Measurements from ENCODE around the gene NCKIPSD.
"Not testable (repeated sequence)": the region's sequence is repeated elsewhere in the genome, so short reads cannot be mapped to it uniquely, and the experiment has no call there.

Gene NCKIPSD

DNA sequence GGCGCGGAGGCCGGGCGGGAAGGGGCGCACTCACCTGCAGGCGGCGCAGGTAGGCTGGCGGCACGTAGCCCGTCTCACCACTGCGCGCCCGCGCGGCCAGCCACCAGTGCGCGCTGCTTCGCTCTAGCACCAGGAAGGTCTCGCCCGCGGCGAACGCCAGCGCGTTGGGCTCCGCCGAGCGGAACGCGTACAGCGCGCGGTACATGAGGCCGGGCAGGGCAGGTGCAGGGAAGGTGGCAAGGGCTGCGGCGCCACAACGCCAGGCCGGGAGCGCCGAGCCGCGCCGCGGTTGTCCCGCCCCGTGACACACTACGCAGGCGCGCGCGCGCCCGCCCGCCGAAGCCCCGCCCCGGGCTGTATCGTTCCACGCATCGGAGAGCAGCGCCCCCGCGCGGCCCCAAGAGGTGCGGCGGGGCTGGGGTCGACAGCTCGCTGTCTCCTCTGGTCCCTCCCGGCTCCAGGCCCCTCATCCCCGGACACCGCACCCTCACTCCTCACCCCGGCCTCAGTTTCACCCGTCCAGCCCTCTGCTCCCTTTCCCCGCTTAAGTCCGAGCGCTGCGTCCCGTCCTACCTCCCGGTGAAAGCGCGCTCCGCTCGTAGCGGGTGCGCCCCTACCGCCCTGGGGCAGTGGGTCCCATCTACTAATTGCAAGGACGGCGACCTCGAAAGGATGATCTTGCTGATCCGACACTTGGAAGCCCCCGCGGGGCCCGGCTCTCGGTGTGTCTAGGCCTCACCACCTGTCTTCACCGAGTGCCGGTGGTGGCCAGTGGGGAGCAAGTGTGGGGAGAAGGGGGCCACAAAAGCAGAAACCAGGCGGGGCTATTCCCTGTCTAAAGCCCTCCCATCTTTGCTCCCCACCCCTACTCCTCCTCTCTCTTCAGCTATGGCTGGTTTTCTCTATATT is at the start of gene NCKIPSD:
Gene NCKIPSD (minus strand): TSS at position 313 of the 909 bp plus-strand sequence. CDS start 108 bp downstream, at position 205.
- DNase-seq: peak; percentile 89 to 91

DNA sequence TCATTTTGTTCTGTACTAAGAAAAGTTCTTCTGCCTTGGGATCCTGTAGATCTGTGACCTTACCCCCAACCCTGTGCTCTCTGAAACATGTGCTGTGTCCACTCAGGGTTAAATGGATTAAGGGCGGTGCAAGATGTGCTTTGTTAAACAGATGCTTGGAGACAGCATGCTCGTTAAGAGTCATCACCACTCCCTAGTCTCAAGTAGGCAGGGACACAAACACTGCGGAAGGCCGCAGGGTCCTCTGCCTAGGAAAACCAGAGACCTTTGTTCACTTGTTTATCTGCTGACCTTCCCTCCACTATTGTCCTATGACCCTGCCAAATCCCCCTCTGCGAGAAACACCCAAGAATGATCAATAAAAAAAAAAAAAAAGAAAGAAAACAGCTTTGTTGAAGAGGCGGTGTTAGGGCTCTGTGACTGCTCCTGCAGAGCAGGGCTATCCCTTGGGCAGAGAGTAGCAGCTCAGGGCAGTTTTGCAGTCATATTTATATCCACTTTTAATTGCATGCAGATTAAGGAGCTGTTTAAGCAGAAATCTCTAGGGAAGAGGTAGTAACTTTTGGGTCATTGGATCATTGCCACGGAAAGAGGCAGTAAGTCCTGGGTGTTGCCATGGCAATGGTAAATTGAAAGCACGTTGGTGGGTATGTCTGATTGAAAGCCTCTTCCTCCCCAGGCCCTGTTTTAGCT is 49.5 kb upstream of the NCKIPSD start:
- DNase-seq: not testable (repeated sequence)

DNA sequence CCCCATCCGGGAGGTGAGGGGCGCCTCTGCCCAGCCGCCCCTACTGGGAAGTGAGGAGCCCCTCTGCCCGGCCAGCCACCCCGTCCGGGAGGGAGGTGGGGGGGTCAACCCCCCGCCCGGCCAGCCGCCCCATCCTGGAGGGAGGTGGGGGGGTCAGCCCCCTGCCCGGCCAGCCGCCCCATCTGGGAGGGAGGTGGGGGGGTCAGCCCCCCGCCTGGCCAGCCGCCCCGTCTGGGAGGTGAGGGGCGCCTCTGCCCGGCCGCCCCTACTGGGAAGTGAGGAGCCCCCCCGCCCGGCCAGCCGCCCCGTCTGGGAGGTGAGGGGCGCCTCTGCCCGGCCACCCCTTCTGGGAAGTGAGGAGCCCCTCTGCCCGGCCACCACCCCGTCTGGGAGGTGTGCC is 48.8 kb upstream of the NCKIPSD start:
- DNase-seq: not testable (repeated sequence)

DNA sequence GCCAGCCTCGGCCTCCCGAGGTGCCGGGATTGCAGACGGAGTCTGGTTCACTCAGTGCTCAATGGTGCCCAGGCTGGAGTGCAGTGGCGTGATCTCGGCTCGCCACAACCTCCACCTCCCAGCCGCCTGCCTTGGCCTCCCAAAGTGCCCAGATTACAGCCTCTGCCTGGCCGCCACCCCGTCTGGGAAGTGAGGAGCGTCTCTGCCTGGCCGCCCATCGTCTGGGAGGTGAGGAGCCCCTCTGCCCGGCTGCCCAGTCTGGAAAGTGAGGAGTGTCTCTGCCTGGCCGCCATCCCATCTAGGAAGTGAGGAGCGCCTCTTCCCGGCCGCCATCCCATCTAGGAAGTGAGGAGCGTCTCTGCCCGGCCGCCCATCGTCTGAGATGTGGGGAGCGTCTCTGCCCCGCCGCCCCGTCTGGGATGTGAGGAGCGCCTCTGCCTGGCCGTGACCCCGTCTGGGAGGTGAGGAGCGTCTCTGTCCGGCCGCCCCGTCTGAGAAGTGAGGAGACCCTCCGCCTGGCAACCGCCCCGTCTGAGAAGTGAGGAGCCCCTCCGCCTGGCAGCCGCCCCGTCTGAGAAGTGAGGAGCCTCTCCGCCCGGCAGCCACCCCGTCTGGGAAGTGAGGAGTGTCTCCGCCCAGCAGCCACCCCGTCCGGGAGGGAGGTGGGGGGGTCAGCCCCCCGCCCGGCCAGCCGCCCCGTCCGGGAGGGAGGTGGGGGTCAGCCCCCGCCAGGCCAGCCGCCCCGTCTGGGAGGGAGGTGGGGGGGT is 48.2 kb upstream of the NCKIPSD start:
- DNase-seq: not testable (repeated sequence)

DNA sequence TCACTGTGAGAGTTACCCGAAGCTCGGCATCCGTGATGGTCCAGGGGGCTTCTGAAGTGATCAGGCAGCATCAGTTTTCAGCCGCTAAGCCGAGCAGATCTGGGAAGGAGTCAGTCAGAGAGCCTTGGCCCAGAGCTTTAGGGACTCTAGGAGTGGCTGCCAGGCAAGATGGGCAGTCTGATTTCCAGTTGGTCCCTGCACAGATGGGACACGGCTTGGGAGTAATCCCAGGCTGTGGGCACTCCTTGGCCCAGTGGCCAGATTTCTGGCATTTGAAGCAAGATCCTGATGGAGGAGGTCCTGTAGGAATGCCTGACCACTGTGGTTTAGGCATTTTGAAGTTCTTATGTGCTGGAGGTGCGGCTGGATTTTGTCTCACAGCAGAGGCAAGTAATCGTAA is 41.8 kb upstream of the NCKIPSD start:
- no peak for DNase-seq

DNA sequence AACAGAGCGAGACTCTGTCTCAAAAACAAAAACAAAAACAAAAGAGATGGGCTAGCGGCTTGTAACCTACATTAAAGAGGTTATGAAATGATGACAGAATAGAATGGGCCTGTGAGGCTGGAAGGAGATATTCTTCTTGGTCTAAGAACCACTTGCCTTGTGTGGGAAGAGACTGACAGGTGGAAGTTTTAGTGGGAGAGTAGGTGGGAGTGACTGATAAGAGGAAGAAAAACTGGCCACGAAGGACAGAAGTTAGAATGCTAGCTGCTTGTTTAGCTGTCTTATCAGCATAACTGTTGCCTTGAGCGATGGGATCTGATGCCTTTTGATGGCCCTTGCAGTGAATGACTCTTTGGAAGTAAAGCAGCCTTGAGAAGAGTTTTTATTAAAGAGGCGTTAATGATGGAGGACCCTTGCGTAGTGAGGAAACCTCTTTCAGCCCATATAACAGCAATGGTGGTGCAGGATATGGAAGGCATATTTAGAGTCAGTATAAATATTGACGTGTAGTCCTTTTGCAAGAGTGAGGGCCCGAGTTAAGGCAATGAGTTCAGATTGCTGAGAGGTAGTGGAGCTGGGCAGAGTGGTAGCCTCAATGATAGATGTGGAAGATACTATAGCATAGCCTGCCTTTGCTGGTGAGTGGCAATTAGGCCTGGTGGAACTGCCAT is 39.6 kb upstream of the NCKIPSD start:
- DNase-seq: not testable (repeated sequence)

DNA sequence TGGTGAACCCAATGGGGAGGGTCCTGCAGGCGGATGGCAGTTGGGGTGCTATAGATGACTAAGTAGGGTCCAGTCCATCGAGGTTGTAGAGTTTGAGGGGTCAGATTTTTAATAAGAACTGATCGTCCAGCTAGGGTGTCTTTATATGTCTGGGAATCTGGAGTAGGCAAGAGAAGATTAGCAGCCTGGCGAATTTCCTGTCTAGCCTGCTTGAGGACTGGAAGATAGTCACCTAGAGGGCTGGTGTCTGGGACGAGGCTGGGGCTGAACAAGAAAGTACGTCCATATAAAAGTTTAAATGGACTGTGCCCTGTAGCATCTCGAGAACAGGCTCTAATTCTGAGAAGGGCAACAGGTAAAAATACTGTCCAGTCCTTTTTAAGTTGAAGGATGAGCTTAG is 38.0 kb upstream of the NCKIPSD start:
- DNase-seq: no peak

DNA sequence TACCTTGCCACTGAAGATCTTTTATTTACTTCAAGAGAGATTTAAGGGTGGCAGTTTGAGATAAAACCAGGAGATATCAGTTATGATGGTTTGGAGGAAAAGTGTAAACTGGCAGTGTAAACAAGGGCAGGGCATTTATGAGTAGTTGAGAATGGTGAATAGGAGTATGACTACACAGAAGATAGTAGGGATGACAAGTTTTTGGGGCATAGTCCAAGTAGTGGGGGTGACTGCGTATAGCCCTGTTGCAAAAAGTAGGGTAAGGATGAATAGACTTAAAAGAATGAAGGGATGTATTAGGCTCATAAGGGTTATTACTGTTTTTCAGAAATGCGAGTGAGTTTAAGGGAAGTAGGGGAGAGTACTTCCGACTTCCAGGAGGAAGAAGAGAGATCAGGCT is 37.6 kb upstream of the NCKIPSD start:
- not testable (repeated sequence) for DNase-seq

DNA sequence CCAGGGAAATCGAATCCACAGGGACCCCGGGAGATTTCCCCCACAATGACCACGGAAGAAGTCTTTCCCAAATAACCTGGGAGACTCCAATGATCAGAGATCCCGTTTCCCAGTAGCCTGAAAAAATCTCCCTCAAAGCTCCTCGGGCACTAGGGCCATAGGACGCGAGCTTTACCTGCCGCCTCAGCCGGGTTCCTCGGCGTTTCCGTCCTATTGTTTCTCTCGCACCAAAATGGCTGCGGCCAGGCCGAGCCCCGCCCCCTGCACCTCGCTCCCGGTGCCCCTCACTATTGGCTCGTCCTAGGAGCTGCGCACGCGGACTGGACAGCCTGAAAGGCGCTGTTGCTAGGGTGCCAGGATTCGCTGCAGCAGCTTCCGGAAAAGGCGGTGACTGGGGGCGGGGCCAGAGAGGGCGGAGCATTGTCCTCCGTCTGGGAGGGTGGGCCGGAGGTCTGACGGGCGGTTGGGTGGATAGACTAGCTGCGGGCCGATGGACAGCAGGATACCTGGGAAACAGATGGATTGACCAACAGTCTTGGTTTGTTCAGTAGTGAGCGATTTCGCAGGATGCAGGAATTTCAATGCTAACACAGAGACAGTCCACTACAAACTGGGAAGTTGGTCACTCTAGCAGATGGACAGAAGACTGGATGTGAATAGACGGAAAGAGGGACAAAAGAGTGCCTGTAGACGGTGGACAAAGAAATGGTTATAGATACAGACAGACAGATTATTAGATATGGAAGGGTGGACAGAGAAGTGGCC is 31.4 kb upstream of the NCKIPSD start, which contains the start of gene IP6K2:
Gene IP6K2 (minus strand): TSS at position 240 of the 765 bp plus-strand sequence. CDS start 21,930 bp downstream, outside the sequence.
- peak; percentile 98 to 99 for DNase-seq

DNA sequence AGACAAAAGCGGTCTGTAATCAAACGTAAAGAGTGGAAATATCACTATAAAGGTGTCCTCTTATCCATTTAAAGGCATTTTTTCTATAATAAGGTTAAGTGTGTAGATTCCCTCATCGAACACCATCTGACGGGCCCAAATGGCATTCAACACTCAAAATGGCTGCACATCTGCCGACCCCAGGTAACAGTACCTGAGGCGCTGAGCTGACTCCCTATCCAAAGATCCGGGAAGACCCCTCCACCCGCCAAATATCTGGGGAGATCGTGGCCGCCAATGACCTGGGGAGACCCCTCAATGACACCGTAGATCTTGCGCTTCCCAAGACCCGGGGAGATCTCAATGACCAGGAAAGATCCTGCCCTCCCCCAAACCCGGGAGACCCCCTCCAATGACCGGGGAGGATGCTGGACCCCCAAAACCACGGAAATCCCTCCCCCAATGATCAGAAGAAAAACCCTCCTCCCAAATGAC is 30.8 kb upstream of the NCKIPSD start:
- peak; percentile 22 to 45 for DNase-seq

DNA sequence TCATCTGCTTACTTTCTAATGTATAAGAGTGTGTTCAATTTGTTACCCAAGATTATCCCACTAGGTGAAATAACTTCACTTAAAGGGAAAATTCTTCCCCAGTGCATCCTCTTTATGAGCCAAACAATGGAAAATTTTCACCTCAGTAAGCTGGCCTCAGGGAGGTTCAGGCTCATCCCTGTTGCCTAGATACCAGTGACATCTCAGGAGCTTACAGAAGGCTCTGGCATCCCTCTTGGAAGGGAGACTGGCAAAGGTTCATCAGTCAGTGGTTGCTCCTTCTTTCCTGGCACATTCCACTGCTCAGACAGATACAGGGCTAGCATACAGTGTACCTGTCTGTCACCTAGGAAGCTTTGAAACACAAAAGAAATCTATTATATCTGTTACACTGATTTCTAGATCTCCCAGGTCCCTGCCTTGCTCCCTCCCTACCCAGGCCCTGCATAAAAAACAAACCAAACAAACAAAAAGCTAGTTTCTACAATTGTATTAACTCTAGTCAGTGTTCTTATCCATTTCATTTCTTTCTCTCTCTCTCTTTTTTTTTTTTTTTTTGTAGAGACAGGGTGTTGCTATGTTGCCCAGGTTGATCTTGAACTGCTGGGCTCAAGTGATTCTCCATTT is 29.6 kb upstream of the NCKIPSD start:
- no peak for DNase-seq

DNA sequence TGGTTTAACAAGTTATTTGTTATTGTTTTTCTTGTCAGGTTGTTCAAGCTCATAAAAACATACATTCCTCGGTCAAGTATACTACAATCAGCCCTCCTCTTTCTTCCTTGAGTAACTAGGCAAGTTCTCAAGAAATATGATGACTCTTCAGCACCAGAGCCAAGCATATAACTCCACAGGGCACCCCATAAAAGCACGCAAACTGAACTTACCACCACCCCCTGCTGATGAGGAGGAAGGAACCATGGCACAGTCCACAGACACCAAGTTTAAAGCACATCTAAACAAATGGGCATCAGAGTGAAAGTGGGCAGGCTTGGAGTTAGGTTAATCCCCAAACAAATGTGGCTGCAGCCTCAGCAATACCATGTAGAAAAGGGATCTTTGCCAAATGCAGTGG is 26.0 kb upstream of the NCKIPSD start:
- DNase-seq: no peak

DNA sequence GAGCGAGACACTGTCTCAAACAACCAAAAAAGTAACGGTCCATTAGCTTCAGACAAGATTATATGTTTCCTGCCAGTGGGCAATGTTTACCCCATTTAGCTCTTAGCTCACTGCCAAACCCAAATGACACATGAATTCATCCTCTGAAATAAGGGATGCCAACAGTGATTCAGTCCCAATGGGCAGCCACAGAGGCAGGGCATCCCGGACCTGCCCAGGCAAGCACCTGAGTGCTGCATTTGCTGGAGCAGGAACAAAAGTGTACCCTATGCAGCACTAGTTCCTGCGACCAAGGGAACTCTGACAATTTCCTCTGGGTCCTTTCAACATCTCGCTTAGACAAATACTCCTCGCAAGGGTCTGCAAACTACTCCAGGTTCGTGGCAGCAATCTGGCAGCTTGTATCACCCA is 23.3 kb upstream of the NCKIPSD start:
- DNase-seq: no peak

DNA sequence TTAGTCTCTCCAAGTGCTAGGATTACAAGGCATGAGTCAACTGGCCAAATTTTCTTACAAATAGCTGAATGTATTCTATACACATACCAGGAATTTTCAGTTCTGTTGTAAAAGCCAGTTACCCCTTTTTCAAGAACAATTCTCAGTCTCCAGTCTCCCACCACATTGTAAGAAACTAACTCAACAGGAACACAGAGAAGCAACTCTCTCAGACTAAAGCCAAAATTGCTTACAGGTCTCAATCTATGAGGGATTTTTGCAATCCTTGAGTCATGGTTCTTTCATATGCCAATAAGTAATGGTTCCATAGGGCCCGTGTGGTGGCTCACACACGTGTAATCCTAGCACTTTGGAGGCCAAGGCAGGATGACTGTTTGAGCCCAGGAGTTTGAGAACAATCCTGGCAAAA is 22.8 kb upstream of the NCKIPSD start:
- DNase-seq: no peak

DNA sequence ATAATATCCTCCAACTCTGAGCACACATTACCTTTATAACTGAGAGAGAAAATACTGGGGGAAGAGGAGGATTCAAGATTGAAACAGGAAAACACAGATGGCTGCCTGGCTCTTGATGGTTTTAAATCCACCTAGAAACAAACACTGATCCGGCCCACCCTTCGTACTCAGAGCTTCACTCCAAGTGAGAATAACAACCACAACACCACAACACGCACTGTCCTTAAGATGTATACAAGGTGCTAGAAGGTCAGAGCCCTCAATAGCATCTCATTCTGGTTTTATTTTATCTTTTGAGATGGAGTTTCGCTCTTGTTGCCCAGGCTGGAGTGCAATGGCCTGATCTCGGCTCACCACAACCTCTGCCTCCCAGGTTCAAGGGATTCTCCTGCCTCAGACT is 21.4 kb upstream of the NCKIPSD start:
- DNase-seq: no peak

DNA sequence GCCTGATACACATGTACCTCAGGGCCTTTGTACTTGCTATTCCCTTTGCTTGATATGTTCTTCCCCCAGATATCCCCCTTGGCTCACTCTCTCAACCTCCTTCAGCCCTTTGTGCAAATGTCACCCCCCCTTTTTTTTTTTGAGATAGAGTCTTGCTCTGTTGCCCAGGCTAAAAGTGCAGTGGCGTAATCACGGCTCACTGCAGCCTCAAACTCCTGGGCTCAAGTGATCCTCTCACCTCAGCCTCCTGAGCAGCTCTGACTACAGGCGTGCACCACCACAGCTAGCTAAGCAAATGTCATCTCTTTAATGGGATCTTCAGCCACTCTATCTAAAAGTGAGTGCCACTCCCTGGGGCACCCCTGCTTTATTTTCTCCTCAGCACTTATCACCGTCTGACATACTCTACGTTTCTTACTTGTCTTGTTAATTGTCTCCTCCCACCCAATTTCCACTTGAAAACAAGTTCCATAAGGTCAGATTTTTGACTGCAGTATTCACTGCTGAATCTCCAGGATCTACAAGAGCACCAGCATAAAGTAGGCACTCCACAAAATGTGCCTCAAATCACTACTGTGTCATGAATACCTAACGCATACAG is 16.7 kb upstream of the NCKIPSD start:
- DNase-seq: no peak

DNA sequence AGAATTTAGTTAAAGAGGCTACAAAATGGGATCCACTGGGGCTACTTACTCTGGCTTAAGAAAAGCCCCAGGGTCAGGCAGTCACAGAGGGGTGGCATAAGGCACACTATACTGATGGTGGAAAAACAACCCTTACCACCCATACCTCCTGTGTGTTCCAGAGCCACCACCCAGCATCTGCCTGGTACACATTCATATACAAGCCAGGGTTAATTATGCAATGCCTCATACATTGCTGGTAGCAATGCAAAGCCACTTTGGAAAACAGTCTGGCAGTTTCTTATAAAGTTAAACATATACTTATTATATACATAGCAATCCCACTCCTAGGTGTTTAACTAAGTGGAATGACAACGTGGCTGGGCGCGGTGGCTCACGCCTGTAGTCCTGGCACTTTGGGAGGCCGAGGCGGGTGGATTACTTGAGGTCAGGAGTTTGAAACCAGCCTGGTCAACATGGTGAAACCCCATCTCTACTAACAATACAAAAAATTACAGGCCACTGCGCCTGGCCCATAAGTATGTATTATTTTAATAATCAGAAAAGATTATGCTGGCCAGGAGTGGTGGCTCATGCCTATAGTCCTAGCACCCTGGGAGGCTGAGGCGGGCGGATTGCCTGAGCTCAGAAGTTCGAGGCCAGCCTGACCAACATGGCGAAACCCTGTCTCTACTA is 15.2 kb upstream of the NCKIPSD start:
- DNase-seq: no peak

DNA sequence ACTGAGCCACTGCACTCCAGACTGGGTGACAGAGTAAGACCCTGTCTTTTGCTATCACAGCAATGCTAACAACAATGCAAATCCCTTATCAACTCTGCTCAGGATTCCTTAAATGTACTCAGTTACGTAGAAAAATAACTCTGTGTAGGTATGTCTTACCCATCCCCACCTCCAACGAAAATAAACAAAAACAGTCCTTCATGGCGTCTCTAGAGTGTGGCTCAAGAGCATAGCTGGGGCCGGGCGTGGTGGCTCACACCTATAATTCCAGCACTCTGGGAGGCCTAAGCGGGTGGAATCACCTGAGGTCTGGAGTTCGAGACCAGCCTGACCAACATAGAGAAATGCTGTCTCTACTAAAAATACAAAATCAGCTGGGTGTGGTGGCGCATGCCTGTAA is 13.2 kb upstream of the NCKIPSD start:
- no peak for DNase-seq

DNA sequence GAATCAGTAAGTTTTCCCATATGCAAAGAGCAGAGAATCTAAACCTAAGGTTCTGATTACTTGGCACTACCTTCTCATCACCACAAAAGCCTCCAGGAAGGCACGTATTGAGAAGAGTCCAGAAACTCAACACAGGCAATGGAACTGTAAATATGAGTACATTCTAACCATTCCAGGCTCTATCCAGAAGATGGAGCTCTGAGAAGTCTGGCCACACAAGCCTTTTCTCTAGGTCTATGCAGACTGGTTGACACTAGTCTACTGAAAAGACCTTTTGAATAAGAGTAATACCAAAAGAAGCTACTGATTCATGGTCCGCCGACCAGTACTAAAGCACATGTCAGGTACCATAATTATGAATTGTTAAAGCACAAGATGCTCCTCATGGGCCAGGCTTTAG is 12.2 kb upstream of the NCKIPSD start:
- no peak for DNase-seq

DNA sequence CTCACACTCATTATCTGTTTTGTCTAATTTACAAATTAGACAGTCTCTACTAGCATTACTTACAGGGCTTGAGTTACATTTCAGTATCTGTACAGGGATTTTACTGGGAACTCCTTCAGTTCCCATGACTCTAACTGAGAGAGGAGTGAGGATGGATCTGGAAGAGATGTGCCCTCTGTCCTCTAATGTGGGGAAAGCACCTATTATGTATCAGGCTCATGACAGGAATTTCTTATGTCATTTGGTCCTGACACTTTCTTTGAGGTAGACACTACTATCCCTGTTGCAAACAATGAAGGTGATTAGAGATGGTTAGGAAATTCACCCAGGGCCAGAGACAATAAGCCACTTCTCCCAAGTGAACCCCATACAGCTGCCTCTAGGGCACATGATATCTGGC is 10.9 kb upstream of the NCKIPSD start:
- no peak for DNase-seq
